WTC11 (cell line): Measurements from ENCODE around the gene MVP. TPM values are rescaled to one million over a fixed set of nuclear protein-coding genes. Genes with fewer than 3 reads are reported as not detected.
"Not testable (repeated sequence)": the region's sequence is repeated elsewhere in the genome, so short reads cannot be mapped to it uniquely, and the experiment has no call there.

Source experiments
- ATAC-seq: fragments of 200-7000 bp; cut with Tn5 transposase; 2 replicates; pipeline ENCODE4 v1.10.0; 2021; ENCODE audit warnings: mild to moderate bottlenecking, moderate library complexity
- CTCF ChIA-PET: fragments of 300-600 bp; sonication (Branson Sonifier 250); formaldehyde crosslinking; loops from one replicate; lab custom pipeline; 2021; ENCODE audit warnings: antibody characterized with exemption; lab: Charles Lee
- POLR2A ChIA-PET: fragments of 350-600 bp; sonication (Branson Sonifier 250); formaldehyde crosslinking; loops from one replicate; lab custom pipeline; 2021; ENCODE audit warnings: antibody characterized with exemption; lab: Charles Lee
- DNase-seq: peaks from one replicate; pipeline ENCODE4 v3.0.0; 2021; ENCODE audit warnings: low spot score
- H3K27ac Mint-ChIP-seq: 2 replicates; pipeline ENCODE4 v1.8.0; 2021; ENCODE audit warnings: mixed read lengths
- H3K27me3 Mint-ChIP-seq: 2 replicates; pipeline ENCODE4 v1.8.0; 2021; ENCODE audit warnings: low read depth, mild to moderate bottlenecking, moderate library complexity, mixed read lengths
- H3K36me3 Mint-ChIP-seq: 2 replicates; pipeline ENCODE4 v1.8.0; 2021; ENCODE audit warnings: mixed read lengths
- H3K4me1 Mint-ChIP-seq: 2 replicates; pipeline ENCODE4 v1.8.0; 2022; ENCODE audit warnings: mixed read lengths
- H3K4me3 Mint-ChIP-seq: 2 replicates; pipeline ENCODE4 v1.8.0; 2021; ENCODE audit warnings: mild to moderate bottlenecking, moderate library complexity, mixed read lengths
- H3K9me3 Mint-ChIP-seq: 2 replicates; pipeline ENCODE4 v1.8.0; 2021; ENCODE audit warnings: mixed read lengths
- ETV6 ChIP-seq: sonication (generic); formaldehyde crosslinking; IDR thresholded peaks from 2 replicates; pipeline ENCODE4 v1.8.1; 2022; ENCODE audit warnings: mild to moderate bottlenecking, missing genetic modification reagents
- FOXJ3 ChIP-seq: sonication (generic); formaldehyde crosslinking; IDR thresholded peaks from 2 replicates; pipeline ENCODE4 v1.9.0; 2021; ENCODE audit warnings: missing genetic modification reagents, mild to moderate bottlenecking, borderline replicate concordance
- NFYB ChIP-seq: sonication (generic); formaldehyde crosslinking; conservative IDR thresholded peaks from 2 replicates; pipeline ENCODE4 v1.8.0; 2022; ENCODE audit warnings: low read depth, missing genetic modification reagents
- RELA ChIP-seq: sonication (generic); formaldehyde crosslinking; IDR thresholded peaks from 2 replicates; pipeline ENCODE4 v1.8.1; 2022; ENCODE audit warnings: missing genetic modification reagents, mild to moderate bottlenecking, borderline replicate concordance
- TP53 ChIP-seq: sonication (generic); formaldehyde crosslinking; IDR thresholded peaks from 2 replicates; pipeline ENCODE4 v1.8.1; 2023; ENCODE audit warnings: mild to moderate bottlenecking, missing genetic modification reagents
- USF1 ChIP-seq: sonication (generic); formaldehyde crosslinking; IDR thresholded peaks from 2 replicates; pipeline ENCODE4 v1.8.0; 2022; ENCODE audit warnings: mild to moderate bottlenecking, missing genetic modification reagents
- ZNF232 ChIP-seq: sonication (generic); formaldehyde crosslinking; IDR thresholded peaks from 2 replicates; pipeline ENCODE4 v1.8.0; 2022; ENCODE audit warnings: mild to moderate bottlenecking, missing genetic modification reagents
- ZNF416 ChIP-seq: fragments of 250-450 bp; sonication (Bioruptor Pico); IDR thresholded peaks from 2 replicates; pipeline ENCODE4 v1.9.0; 2021; ENCODE audit warnings: mild to moderate bottlenecking, inconsistent platforms
- ZNF671 ChIP-seq: fragments of 250-450 bp; sonication (Bioruptor Pico); IDR thresholded peaks from 2 replicates; pipeline ENCODE4 v1.8.0; 2021; ENCODE audit warnings: mild to moderate bottlenecking
- total RNA-seq: library from RNA; stranded (reverse); gene quantifications from 3 replicates; pipeline ENCODE4 v1.2.3, GENCODE V29; 2021
- TF ChIP-seq, protein P1 (sequence below): sonication (generic); formaldehyde crosslinking; IDR thresholded peaks from 2 replicates; pipeline ENCODE4 v1.8.1; 2023; ENCODE audit warnings: mild to moderate bottlenecking, missing genetic modification reagents
- TF ChIP-seq, protein P2 (sequence below): sonication (generic); formaldehyde crosslinking; IDR thresholded peaks from 2 replicates; pipeline ENCODE4 v1.8.0; 2022; ENCODE audit warnings: mild to moderate bottlenecking, missing genetic modification reagents
- TF ChIP-seq, protein P3 (sequence below): sonication (generic); formaldehyde crosslinking; IDR thresholded peaks from 2 replicates; pipeline ENCODE4 v1.8.1; 2023; ENCODE audit warnings: mild to moderate bottlenecking, missing genetic modification reagents, borderline replicate concordance

MVP gene
- total RNA-seq, 1 experiment from 2014 or later, result 10.8 TPM

DNA sequence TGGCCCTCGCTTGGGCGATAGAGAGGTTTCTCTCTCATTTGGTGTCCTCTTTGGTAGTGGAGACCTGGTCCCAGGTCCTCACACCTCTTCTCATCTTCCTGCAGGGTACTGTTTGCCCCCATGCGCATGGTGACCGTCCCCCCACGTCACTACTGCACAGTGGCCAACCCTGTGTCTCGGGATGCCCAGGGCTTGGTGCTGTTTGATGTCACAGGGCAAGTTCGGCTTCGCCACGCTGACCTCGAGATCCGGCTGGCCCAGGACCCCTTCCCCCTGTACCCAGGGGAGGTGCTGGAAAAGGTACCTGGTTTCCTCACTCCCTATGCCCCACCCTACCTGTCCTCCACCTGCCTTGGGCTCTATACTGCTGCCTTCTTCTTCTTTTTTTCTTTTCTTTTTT lies 10.5 kb downstream of the MVP start:
- POLR2A ChIA-PET, result no interaction called here
- Mint-ChIP-seq H3K4me3 (no peak overlapping the region), H3K27ac (no peak overlapping the region; the same call in 1 of the 2 replicates), H3K9me3 (no peaks in the 10 kb centered on the region), H3K27me3 (no peaks in the 10 kb centered on the region)
- DNase-seq (no peak), ATAC-seq (no peak)
- TF ChIP-seq TP53, result no peak
- TF ChIP-seq, protein P1, sequence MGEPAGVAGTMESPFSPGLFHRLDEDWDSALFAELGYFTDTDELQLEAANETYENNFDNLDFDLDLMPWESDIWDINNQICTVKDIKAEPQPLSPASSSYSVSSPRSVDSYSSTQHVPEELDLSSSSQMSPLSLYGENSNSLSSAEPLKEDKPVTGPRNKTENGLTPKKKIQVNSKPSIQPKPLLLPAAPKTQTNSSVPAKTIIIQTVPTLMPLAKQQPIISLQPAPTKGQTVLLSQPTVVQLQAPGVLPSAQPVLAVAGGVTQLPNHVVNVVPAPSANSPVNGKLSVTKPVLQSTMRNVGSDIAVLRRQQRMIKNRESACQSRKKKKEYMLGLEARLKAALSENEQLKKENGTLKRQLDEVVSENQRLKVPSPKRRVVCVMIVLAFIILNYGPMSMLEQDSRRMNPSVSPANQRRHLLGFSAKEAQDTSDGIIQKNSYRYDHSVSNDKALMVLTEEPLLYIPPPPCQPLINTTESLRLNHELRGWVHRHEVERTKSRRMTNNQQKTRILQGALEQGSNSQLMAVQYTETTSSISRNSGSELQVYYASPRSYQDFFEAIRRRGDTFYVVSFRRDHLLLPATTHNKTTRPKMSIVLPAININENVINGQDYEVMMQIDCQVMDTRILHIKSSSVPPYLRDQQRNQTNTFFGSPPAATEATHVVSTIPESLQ (CRISPR knock-in tag), result no peak
- no peak for TF ChIP-seq ZNF416 (CRISPR knock-in tag)
- no peak for TF ChIP-seq ZNF232 (CRISPR knock-in tag)
- TF ChIP-seq ZNF671, result no peak
- TF ChIP-seq, protein P2, sequence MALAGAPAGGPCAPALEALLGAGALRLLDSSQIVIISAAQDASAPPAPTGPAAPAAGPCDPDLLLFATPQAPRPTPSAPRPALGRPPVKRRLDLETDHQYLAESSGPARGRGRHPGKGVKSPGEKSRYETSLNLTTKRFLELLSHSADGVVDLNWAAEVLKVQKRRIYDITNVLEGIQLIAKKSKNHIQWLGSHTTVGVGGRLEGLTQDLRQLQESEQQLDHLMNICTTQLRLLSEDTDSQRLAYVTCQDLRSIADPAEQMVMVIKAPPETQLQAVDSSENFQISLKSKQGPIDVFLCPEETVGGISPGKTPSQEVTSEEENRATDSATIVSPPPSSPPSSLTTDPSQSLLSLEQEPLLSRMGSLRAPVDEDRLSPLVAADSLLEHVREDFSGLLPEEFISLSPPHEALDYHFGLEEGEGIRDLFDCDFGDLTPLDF (CRISPR knock-in tag), result no peak
- no peak for TF ChIP-seq USF1 (CRISPR knock-in tag)
- no peak for TF ChIP-seq RELA (CRISPR knock-in tag)
- no peak for TF ChIP-seq ETV6 (CRISPR knock-in tag)
- no peak for TF ChIP-seq FOXJ3 (CRISPR knock-in tag)
- TF ChIP-seq NFYB (CRISPR knock-in tag), result no peak
- TF ChIP-seq, all 79 proteins: peak for 0
- CTCF ChIA-PET, result no interaction called here
- Mint-ChIP-seq H3K4me1 (no peaks in the 10 kb centered on the region), H3K36me3 (no peaks in the 10 kb centered on the region)

- DNase-seq (no peak), ATAC-seq (no peak)
- Mint-ChIP-seq H3K27ac (no peak overlapping the region), H3K9me3 (no peaks in the 10 kb centered on the region), H3K27me3 (no peaks in the 10 kb centered on the region), H3K4me1 (no peaks in the 10 kb centered on the region), H3K4me3 (no peak overlapping the region), H3K36me3 (no peaks in the 10 kb centered on the region)
- TF ChIP-seq ZNF232 (CRISPR knock-in tag), result no peak
- TF ChIP-seq, protein P3, sequence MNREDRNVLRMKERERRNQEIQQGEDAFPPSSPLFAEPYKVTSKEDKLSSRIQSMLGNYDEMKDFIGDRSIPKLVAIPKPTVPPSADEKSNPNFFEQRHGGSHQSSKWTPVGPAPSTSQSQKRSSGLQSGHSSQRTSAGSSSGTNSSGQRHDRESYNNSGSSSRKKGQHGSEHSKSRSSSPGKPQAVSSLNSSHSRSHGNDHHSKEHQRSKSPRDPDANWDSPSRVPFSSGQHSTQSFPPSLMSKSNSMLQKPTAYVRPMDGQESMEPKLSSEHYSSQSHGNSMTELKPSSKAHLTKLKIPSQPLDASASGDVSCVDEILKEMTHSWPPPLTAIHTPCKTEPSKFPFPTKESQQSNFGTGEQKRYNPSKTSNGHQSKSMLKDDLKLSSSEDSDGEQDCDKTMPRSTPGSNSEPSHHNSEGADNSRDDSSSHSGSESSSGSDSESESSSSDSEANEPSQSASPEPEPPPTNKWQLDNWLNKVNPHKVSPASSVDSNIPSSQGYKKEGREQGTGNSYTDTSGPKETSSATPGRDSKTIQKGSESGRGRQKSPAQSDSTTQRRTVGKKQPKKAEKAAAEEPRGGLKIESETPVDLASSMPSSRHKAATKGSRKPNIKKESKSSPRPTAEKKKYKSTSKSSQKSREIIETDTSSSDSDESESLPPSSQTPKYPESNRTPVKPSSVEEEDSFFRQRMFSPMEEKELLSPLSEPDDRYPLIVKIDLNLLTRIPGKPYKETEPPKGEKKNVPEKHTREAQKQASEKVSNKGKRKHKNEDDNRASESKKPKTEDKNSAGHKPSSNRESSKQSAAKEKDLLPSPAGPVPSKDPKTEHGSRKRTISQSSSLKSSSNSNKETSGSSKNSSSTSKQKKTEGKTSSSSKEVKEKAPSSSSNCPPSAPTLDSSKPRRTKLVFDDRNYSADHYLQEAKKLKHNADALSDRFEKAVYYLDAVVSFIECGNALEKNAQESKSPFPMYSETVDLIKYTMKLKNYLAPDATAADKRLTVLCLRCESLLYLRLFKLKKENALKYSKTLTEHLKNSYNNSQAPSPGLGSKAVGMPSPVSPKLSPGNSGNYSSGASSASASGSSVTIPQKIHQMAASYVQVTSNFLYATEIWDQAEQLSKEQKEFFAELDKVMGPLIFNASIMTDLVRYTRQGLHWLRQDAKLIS, result no peak
- POLR2A ChIA-PET, result no interaction called here
- CTCF ChIA-PET, result no interaction called here
These were observed 11.2 kb downstream of the MVP start for GRCh38 chr16:29831490-29831889.

DNA sequence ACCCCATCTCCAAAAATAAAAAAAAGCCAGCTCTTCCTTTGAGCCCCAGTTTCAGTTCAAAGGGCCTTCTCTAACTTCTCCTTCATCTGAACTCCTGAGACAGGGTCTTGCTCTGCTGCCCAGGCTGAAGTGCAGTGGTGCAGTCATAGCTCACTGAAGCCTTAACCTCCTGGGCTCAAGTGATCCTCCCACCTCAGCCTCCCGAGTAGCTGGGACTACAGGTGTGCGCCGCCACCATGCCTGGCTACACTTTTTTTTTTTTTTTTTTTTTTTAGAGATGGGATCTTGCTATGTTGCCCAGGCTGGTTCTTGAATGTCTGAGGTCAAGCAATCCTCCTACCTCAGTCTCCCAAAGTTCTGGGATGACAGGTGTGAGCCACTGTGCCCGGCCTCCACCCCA lies 13.0 kb downstream of the MVP start:
- not testable (repeated sequence) for ATAC-seq, H3K4me1 Mint-ChIP-seq, H3K36me3 Mint-ChIP-seq, H3K9me3 Mint-ChIP-seq, H3K27me3 Mint-ChIP-seq, H3K27ac Mint-ChIP-seq, H3K4me3 Mint-ChIP-seq, DNase-seq
- POLR2A ChIA-PET, result interaction anchor here (0.6 kb wide), 1 partner anchor 94 kb away, joined by 8 read pairs; no protein-coding TSS in a partner anchor
- CTCF ChIA-PET, result interaction anchor here (0.7 to 1.8 kb wide), 3 partner anchors 10 to 48 kb away, joined by 3 to 9 read pairs (median 3); no protein-coding TSS in a partner anchor
